GM18517 (cell line): ENCODE measurements around the gene KCNQ1.

Experiments
- ATAC-seq: cut with Tn5 transposase; IDR thresholded peaks from one replicate; pipeline ENCODE4 v1.9.1; 2021; ENCODE audit warnings: mild to moderate bottlenecking, moderate library complexity; ENCODE audit not compliant: unreplicated experiment

KCNQ1 gene

DNA sequence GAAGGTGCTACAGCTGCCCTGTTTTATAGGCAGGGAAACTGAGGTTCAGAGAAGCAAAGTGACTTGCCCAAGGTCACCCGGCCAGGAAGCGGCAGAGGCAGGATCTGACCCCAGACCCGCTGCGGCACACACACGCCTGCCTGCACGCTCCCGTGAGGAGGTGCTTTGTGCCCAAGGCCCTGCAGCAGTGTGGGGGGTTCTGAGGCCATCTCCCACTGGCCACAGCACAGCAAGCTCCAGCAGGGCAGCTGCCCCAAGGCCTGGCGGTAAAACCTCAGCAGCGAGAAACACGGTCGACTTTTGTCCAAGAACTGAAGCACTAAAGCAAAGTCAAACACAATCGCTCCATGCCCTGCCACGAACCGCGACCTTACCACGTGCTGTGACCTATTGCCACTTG is 398.1 kb downstream of the KCNQ1 start:
- ATAC-seq = no peak

DNA sequence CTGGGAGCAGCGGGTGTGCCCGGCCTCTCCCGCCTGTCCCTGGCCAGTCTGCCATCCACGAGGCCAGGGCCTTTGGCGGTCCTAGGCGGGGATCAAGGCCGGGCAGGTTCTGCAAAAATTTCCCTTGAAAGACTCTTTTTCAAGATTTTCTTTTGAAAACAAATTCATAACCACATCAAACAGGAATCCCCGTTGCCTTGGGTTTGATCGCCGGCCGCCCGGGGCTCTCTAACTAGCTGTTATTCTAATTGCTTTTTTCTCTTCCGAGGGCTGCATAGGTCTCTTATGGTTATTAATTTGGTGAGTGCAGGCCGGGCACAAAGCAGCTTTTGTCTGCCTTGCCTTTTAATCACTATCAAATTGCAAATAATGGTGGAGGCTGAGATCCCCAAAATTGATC is 398.7 kb downstream of the KCNQ1 start:
- no peak for ATAC-seq

DNA sequence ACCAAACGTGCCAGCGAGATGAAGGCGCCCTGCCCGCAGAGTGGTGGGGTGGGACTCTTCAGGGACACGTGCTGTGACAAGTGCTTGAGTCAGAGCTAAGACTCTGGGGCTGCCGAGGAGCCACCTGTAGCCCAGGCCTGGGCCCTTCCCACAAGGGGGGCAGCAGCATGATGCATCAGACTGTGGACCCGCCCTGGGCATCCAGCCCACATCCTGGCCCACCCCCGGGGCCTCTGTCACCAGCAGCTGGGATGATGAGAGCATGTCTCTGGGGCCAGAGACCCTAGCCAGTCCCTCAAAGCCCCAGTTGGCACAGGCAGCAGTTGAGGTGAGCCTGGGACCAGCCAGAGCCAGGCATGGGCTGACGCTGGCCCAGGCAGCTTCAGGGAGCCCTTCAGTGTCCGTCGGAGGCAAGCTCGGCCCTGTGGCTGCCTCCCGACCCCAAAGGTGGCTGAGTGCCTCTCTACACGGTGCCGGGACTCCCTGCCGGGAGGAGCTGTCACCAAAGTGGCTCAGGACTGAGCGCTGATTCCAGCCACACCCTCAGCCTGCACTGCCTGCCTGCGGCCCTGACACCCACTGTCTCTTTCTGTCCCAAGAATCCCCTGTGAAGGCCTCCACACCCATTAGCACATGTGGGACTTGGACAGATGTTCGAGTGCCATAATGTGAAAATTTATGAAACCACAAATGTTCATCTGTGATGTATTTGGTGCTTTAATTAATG is 399.5 kb downstream of the KCNQ1 start:
- ATAC-seq = no peak

DNA sequence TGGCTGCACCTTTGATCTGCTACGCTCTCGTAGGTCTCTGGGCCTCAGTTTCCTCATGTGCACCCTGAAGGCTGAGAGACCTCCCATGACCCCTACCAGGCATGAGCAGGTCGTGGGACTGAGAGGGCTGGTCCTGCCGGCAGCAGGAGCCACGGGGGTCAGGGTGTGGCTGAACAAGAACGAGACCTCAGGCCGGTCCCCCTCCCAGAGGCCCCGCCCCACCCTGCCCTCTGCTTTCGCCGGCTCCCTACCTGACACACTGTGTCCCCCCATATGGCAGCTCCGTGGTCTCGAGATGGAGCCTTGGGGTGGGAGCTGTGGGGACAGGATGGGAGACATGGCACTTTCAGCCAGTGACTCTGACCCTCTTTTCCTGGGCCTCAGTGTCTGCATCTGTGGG is 400.2 kb downstream of the KCNQ1 start:
- ATAC-seq = no peak

DNA sequence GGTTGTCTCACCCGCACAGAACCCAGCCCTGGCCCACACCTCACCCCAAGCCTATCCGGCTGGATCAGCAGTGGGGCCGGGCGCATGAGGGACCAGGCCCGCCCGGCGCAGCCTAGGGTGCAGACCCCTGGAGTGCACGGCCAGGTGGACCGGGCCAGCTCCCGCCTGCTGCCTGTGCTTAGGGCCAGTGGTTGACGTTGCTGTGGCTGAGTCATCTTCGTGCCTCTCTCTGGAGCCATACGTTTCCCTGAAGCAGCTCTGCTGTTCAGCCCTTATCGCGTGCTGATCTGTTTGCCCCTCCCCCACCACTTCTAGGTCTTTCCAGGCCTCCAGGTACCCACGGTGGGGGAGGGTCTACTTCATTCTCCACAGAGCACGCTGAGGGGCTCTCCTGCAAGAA is 401.2 kb downstream of the KCNQ1 start:
- ATAC-seq = no peak

DNA sequence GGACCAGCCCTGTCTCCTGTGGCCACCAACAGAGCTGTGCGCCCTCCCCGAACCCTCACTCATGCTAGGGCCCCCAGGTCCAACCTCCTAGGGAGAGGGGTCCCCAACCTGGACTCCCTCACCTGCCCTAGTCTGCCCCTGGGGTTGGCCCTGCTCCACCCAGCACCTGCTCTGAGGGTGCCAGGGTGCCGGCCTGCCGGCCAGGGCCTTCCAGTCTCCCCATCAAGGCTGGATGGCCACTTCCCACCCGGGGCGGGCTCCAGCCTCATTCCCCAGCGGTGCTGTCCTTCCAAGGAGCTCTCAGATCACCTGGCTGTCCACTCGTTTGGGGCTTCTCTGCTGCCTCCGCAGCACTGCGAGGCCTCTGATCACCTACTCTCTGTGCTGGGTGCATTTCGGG is 401.7 kb downstream of the KCNQ1 start:
- no peak for ATAC-seq

DNA sequence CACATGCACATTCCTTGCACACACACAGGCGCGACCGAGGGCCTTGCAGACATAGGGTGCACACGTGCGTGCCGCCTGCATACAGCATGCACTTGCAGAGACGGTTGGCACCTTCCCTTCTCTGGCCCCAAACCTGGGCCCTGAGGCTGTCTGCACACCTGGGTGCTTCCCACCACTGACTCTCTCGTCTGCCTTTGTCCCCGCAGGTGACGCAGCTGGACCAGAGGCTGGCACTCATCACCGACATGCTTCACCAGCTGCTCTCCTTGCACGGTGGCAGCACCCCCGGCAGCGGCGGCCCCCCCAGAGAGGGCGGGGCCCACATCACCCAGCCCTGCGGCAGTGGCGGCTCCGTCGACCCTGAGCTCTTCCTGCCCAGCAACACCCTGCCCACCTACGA is 402.8 kb downstream of the KCNQ1 start:
- no peak for ATAC-seq

DNA sequence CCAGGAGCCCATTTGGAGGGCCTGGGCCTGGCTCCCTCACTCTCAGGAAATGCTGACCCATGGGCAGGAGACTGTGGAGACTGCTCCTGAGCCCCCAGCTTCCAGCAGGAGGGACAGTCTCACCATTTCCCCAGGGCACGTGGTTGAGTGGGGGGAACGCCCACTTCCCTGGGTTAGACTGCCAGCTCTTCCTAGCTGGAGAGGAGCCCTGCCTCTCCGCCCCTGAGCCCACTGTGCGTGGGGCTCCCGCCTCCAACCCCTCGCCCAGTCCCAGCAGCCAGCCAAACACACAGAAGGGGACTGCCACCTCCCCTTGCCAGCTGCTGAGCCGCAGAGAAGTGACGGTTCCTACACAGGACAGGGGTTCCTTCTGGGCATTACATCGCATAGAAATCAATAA is 403.7 kb downstream of the KCNQ1 start:
- ATAC-seq = no peak

DNA sequence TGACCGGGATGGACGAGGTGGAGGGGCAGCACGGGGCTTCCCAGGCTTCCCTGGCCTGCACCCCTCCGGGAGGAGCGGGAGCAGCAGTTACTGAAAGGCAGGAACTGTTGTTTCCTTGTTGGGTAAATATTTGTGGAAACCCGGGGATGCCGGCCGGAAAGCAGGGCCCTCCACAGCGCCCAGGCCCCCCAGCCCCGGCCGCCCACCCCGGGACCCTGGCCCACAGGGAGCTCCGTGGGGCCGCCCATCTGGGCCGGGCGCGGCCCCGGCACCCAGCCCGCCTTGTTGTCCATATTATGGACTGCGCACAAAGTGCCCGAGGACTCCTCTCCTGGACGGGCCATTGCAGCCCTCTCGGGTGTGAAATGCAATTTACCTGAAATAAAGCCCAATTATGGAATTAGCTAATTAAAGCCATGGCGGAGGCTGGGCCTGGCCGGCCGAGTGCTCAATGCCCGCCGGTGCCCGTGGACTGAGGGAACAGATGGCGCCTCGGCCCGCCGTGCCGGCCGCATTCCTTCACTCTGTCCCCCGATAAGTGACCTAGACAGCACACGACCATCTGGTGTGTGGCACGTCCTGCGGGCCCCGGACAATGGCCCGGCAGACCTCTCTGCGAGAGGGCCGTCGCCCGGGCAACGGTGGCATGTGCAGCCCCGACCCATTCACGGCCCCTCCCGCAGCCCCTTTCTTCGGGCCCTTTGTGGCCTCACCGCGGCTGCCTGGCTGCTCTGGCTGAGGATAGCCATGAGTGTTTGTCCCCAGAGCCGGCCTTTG is 405.4 kb downstream of the KCNQ1 start:
- ATAC-seq = no peak

DNA sequence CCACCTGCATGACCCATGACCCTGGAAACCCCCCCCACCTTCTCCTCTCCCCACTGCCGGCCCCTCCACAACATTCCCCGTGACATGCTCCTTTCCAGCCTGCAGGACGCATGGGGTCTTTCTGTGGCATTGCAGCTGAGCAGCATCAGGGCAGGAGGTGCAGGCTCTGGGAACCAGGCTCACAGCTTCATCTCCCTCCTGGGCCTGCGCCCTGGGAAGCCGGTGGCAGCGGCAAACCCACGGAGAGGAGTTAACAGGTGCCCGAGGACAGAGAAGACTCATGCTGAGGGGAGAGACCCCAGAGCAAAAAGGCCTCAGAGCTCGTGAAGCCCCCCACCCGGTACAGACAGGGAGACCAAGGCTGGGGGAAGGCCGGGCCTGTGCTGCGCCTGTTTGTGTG is 408.6 kb downstream of the KCNQ1 start:
- no peak for ATAC-seq

DNA sequence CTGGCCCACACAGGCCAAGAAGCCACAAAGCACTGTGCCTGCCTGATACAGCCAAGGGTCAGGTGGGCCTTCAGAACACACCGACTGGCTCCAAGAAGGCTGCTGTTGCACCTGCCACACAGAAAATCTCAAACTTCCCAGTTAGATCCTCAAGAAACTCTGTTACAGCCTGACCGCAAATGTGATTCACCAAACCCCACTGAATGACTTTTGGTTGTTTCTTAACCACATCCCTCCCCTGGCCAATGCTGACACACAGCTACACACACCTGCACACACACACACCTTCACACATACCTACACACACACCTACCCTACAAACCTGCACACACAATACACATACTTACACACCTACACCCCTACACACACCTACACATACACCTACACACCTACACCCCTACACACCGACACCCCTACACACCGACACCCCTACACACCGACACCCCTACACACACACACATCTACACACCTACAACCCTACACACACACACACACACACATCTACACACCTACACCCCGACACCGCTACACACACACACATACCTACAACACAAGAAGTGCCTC is 409.3 kb downstream of the KCNQ1 start:
- ATAC-seq = no peak

DNA sequence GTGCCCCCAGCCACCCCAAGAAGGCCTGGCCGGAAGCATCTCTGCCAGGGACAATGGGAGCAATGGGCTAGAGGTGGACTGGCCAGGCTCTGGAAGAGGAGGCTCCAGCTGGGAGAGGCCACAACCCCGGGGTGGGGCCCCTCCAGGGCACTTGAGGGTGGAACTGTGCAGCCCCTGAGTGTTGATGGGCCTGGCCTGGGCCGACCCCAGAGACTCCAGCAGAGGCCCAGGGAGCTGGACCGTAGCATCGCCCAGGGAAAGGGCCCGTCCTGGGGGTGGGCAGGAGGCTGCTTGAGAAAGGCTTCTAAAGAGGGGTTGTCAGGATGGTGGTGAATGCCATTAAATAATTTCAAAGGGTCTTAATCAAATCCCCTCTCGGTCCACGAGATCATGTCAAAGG is 410.4 kb downstream of the KCNQ1 start:
- ATAC-seq = no peak

DNA sequence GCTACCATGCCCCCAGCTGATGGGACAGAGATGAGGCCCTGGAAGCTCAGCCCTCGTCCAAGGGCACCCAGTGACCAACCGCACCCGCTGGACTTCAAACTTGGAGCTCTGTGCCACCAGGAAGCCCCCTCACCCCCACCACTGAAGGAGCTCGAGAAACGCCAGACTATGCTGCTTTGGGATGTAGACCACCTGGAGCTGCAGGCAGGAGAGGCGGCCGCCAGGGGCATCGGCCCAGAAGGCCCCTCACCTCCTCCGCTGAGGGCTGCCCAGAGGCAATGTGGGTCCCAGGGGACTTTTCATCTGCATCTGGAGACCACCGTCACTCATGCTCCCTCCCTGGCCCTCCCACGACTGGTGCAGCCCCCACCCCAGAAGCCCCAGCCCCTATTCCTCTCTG is 412.5 kb downstream of the KCNQ1 start:
- ATAC-seq = no peak

DNA sequence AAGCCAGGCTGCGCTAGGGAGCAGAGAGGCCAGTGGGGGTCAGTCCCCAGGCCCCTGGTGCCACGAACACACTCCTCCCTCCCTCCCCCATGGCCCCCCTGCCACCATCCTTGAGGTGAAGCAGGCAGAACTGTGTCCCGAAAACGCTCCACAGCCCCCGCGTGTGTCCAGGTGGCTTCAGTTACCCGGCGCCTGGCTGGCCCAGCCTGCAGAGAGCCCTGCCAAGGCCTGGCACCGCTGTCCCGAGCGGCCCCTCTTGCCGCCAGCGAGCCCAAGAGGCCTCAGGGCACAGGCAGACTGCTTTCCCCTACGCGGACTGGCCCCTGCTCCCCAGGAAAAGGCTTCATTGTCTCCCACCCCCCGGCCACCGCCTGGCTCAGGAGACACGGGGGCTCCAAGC is 413.1 kb downstream of the KCNQ1 start:
- ATAC-seq = no peak

DNA sequence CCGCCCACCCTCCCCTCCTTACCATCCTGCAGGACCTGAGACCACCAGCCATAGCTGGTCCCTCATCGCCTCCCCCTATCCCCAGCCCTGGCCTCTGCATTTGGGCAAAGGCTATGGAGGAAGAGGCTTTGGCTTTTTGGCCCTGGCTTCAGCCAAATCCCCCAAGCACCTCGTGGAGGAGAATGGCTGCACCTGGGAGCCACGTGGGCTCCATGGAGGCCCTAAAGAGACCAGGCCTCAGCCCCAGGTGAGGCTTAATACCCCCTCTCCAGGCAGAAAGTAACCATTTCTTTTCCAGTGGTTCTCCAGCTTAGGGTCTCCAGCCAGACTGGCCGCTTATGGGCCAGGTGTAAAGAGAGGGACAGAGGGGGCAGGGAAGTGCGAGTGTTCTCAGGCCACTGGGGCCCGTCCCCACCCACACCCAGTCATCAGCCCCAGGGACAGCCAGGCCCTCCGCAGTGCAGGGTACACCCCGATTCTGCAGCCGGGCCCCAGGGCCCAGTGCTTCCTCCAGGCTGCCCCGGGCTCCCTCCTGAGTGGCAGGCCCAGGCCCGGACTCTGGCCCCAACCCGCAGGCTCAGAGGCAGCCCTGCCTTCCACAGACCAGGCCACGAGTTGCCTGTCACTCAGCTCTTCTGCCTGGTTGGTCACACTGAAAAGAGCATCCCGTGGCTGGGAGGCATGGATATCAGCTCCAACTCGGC is 414.3 kb downstream of the KCNQ1 start:
- no peak for ATAC-seq

DNA sequence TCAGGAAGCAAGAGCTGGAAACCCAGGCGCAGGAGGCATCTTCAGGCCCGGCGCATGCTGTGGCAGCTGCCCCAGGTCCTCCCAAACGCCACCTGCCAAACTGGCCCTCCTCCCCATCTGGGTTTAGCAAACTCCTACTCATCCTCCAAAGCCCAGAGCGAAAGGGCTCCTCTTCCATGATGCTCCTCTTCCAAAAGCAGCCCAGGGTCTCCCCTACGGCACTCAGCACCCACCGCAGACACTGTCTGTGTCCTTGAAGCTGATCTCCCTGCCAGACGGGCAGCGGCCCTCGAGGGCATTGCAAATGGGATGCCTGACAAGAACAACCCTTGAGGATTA is 414.9 kb downstream of the KCNQ1 start:
- no peak for ATAC-seq

DNA sequence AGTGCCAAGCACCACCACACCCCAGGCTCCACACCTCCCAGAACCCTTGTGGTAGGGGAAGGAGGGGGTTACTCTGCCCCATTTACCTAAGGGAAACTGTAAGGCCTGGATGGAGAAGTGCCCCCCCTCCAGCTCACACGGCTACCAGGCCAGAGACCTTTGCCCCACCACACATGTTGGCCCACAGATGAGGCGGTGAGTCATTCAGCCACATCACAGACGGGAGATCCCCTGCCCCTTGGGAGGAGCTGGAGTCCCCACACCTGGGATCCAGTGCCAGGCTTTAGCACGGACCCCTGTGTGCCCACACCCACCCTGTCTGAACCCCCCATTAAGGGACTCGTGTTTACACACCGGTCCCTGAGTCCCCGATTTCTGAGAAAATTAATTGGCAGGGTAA is 415.8 kb downstream of the KCNQ1 start:
- ATAC-seq = no peak

DNA sequence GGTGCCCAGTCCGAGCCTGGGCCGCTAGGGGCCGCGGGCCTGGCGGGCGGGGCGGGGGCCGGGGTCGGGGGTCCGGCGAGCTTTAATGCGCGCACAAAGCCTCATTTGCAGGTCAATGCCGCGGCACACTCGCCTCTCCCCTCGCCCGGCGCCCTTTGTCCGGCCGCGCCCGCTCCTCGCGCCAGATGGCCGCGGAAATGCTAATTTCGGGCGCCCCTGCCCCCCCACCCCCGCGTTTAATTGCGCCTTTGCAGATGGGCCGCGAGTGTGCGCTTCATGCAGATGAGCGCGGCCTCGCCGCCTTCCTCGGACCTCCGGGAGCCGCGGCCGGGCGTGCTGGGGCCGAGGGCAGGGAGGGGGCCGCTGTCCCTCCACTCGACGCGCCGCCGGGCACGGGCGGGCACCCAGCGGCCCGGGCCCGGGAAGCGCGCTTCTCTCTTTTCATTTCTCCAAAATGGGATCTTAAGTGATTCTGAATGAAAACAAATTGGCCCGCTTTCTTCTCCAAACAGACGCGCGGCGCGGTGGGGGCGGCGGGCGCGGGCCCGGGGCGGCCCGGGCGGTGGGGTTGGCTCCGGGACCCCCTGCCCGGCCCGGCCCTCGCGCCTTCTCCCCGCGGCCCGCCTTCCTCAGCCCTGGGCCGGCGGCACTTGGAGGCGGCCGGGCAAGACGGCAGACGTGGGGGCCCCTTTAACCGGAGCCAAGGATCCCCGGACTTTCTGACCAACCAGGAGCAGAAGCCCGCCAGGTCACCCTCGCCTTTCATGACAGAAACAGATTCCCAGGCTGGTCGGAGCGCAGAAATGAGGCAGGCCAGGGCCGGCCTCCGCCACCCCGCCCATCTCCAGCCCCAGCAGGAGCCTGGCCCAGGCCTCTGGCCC is 417.8 kb downstream of the KCNQ1 start:
- no peak for ATAC-seq

DNA sequence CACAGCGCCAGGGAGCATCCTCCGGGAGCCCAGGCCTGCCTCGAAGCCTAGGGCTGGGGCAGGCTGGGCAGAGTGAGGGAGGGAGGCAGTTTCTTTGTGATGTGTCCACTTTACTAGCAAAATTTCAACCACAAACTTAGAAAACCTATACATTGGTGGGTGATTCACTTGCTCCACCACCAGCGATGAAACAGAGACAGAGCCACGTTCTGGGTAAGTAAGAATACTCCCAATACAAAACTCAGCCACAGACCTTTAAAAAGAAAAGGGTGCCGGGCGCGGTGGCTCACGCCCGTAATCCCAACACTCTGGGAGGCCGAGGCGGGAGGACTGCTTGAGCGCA is 418.4 kb downstream of the KCNQ1 start:
- ATAC-seq = no peak

DNA sequence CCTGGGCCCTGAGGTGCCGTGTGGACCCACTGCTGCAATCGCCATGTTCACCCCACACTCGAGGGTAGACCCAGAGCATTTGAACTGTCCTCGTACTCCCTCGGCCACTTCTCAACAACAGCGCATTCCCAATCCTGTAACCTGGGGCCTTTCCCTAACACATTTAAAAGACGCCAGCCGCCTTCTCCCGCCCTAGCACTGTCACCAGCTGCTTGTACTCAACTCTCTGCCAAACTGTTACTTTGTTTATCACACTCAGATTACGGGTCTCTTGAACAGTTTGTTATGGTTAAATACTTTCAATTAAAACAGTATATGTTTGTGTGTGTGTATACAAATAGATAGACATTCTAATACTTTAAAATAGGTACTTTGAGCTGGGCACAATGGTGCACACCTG is 420.1 kb downstream of the KCNQ1 start:
- no peak for ATAC-seq
